Measurements from ENCODE around the gene AGL.

AGL gene

GRCh38 chr1:99811747-99812146 is 38.4 kb upstream of the AGL start:
- H3K9me3 Mint-ChIP-seq: no peaks in the 10 kb centered on the region
- H3K27ac Mint-ChIP-seq: no peak overlapping the region
- no peak for TF ChIP-seq CTCF (IDR thresholded peaks at IDR 0.05; ENCODE audit: unreplicated experiment in 3 of 3)
- no peaks in the 10 kb centered on the region for H3K36me3 Mint-ChIP-seq (ENCODE audit: low read depth)
- H3K4me1 Mint-ChIP-seq: peaks cover 9% of the 10 kb centered on the region
- peaks cover 5% of the 10 kb centered on the region for H3K27me3 Mint-ChIP-seq (ENCODE audit: low read depth)
- no peak overlapping the region for H3K4me3 Mint-ChIP-seq

GRCh38 chr1:99814373-99814900 is 35.7 kb upstream of the AGL start:
- peaks cover 5% of the 10 kb centered on the region for H3K27me3 Mint-ChIP-seq (ENCODE audit: low read depth)
- no peaks in the 10 kb centered on the region for H3K4me1 Mint-ChIP-seq

GRCh38 chr1:99816656-99817055 is 33.5 kb upstream of the AGL start:
- H3K36me3 Mint-ChIP-seq (ENCODE audit: low read depth): no peaks in the 10 kb centered on the region
- H3K27me3 Mint-ChIP-seq (ENCODE audit: low read depth): peaks cover 5% of the 10 kb centered on the region
- H3K27ac Mint-ChIP-seq: no peak overlapping the region
- H3K9me3 Mint-ChIP-seq: no peaks in the 10 kb centered on the region
- no peak overlapping the region for H3K4me3 Mint-ChIP-seq
- no peak for TF ChIP-seq CTCF (IDR thresholded peaks at IDR 0.05; ENCODE audit: unreplicated experiment in 3 of 3)
- no peaks in the 10 kb centered on the region for H3K4me1 Mint-ChIP-seq

More at GRCh38 chr1:99814373-99814900, 35.7 kb upstream of the AGL start:
- Mint-ChIP-seq H3K9me3 (no peaks in the 10 kb centered on the region), H3K27ac (no peak overlapping the region), H3K36me3 (ENCODE audit: low read depth) (no peaks in the 10 kb centered on the region), H3K4me3 (no peak overlapping the region)
- no peak for TF ChIP-seq CTCF (IDR thresholded peaks at IDR 0.05; ENCODE audit: unreplicated experiment in 3 of 3)

GRCh38 chr1:99818063-99818699 is 32.0 kb upstream of the AGL start:
- no peaks in the 10 kb centered on the region for H3K36me3 Mint-ChIP-seq (ENCODE audit: low read depth)
- peaks cover 5% of the 10 kb centered on the region for H3K27me3 Mint-ChIP-seq (ENCODE audit: low read depth)
- no peaks in the 10 kb centered on the region for H3K4me1 Mint-ChIP-seq
- no peak overlapping the region for H3K27ac Mint-ChIP-seq
- TF ChIP-seq CTCF (IDR thresholded peaks at IDR 0.05; ENCODE audit: unreplicated experiment in 3 of 3): no peak
- no peaks in the 10 kb centered on the region for H3K9me3 Mint-ChIP-seq
- no peak overlapping the region for H3K4me3 Mint-ChIP-seq

GRCh38 chr1:99820546-99820945 is 29.6 kb upstream of the AGL start:
- Mint-ChIP-seq H3K27me3 (ENCODE audit: low read depth) (peaks cover 5% of the 10 kb centered on the region), H3K27ac (no peak overlapping the region), H3K36me3 (ENCODE audit: low read depth) (no peaks in the 10 kb centered on the region), H3K4me1 (no peaks in the 10 kb centered on the region), H3K4me3 (no peak overlapping the region), H3K9me3 (peaks cover 6% of the 10 kb centered on the region)
- TF ChIP-seq CTCF (IDR thresholded peaks at IDR 0.05; ENCODE audit: unreplicated experiment in 3 of 3): no peak

GRCh38 chr1:99825098-99825497 is 25.1 kb upstream of the AGL start:
- H3K27ac Mint-ChIP-seq: no peak overlapping the region
- H3K27me3 Mint-ChIP-seq (ENCODE audit: low read depth): no peaks in the 10 kb centered on the region
- H3K4me1 Mint-ChIP-seq: no peaks in the 10 kb centered on the region
- no peaks in the 10 kb centered on the region for H3K36me3 Mint-ChIP-seq (ENCODE audit: low read depth)
- H3K4me3 Mint-ChIP-seq: no peak overlapping the region
- TF ChIP-seq CTCF (IDR thresholded peaks at IDR 0.05; ENCODE audit: unreplicated experiment in 3 of 3): no peak
- peaks cover 6% of the 10 kb centered on the region for H3K9me3 Mint-ChIP-seq
